ENCODE measurements around the gene SSBP4. TPM values are rescaled to one million over a fixed set of nuclear protein-coding genes. Genes with fewer than 3 reads are reported as not detected.

Gene SSBP4
- total and polyA plus RNA-seq, 2 donors (not counting 1 experiment from before 2014, with no cell fraction given), result 37.0 to 64.2 TPM

- no peak for TF ChIP-seq EZH2 (IDR thresholded peaks at IDR 0.05; ENCODE audit: borderline replicate concordance, insufficient read depth, low read depth, low read length, poor library complexity, severe bottlenecking)
- no peak for TF ChIP-seq CTCF (IDR thresholded peaks at IDR 0.05)
- peaks cover 8% of the 10 kb centered on the region for H4K20me1 ChIP-seq (ENCODE audit: control insufficient read depth, insufficient read depth, low read length, poor library complexity, severe bottlenecking)
- no peak overlapping the region for H3K27ac ChIP-seq (ENCODE audit: low read length in 2 of 2)
- no peak overlapping the region for H2AFZ ChIP-seq (ENCODE audit: insufficient read depth, low read depth, low read length, poor library complexity, severe bottlenecking)
- no peak overlapping the region for H3K27ac Mint-ChIP-seq
- intact Hi-C loops (cut with micrococcal nuclease), result loop anchor here (5.0 kb wide), 1 partner anchor 38 kb away; no protein-coding TSS in a partner anchor
- H3K79me2 ChIP-seq (ENCODE audit: control insufficient read depth, insufficient read depth, low read length), result no peaks in the 10 kb centered on the region
- H3K4me3 ChIP-seq (ENCODE audit: control extremely low read depth in 1 of 5, extremely low read depth in 1 of 5, insufficient read depth in 1 of 5, low read depth in 2 of 5, low read length in 4 of 5), result no peak overlapping the region
- no peaks in the 10 kb centered on the region for H3K36me3 ChIP-seq (replicated peaks in 1 of 2; ENCODE audit: control extremely low read depth in 1 of 2, control insufficient read depth in 1 of 2, extremely low read depth in 1 of 2, insufficient read depth in 2 of 2, low read length in 1 of 2)
- no peaks in the 10 kb centered on the region for H3K9me3 Mint-ChIP-seq (ENCODE audit: insufficient read depth)
- peaks cover 0 to 8% (median 3%) of the 10 kb centered on the region in 3 donors for H3K9me3 ChIP-seq (ENCODE audit: control extremely low read depth in 1 of 3, control insufficient read depth in 2 of 3, insufficient read depth in 1 of 3, low read length in 2 of 3)
- ChIA-PET POLR2A (no interaction called here), CTCF (interaction anchor here (10.6 kb wide), 1 partner anchor 29 kb away, joined by 196 read pairs; no protein-coding TSS in a partner anchor)
- DNase-seq (no peak), ATAC-seq (ENCODE audit: low read depth) (no peak)
- peaks cover 20% of the 10 kb centered on the region for H3K27me3 Mint-ChIP-seq
- H3K27me3 ChIP-seq (replicated peaks in 1 of 4; ENCODE audit: control extremely low read depth in 1 of 4, control insufficient read depth in 3 of 4, insufficient read depth in 4 of 4, low read length in 3 of 4), result peaks cover 0 to 55% (median 24%) of the 10 kb centered on the region in 4 experiments
- H3K4me1 ChIP-seq (ENCODE audit: control insufficient read depth in 2 of 2, insufficient read depth in 2 of 2, low read length in 2 of 2), result peaks cover 20 to 21% of the 10 kb centered on the region in 2 donors
- H3K4me2 ChIP-seq (replicated peaks; ENCODE audit: low read depth, low read length, poor library complexity, severe bottlenecking), result no peak overlapping the region
- H3K4me3 Mint-ChIP-seq, result no peak overlapping the region
- no peak overlapping the region for H3K9ac ChIP-seq (ENCODE audit: low read length)
- H3K4me1 Mint-ChIP-seq, result peaks cover 17% of the 10 kb centered on the region
- 100% methylated on average over 2 of the region's 7 CpGs for WGBS (ENCODE audit: insufficient coverage)
Measured at GRCh38 chr19:18384775-18385174, 34.4 kb upstream of the SSBP4 start.

- ATAC-seq (ENCODE audit: low read depth), result no peak
- H2AFZ ChIP-seq (ENCODE audit: insufficient read depth, low read depth, low read length, poor library complexity, severe bottlenecking), result no peak overlapping the region
- H3K4me2 ChIP-seq (replicated peaks; ENCODE audit: low read depth, low read length, poor library complexity, severe bottlenecking), result no peak overlapping the region
Measured at GRCh38 chr19:18385359-18385674, 33.9 kb upstream of the SSBP4 start.

More at GRCh38 chr19:18385359-18385674, 33.9 kb upstream of the SSBP4 start:
- Histone ChIP-seq H3K36me3 (replicated peaks in 1 of 2; ENCODE audit: control extremely low read depth in 1 of 2, control insufficient read depth in 1 of 2, extremely low read depth in 1 of 2, insufficient read depth in 2 of 2, low read length in 1 of 2) (no peaks in the 10 kb centered on the region), H3K27me3 (replicated peaks in 1 of 4; ENCODE audit: control extremely low read depth in 1 of 4, control insufficient read depth in 3 of 4, insufficient read depth in 4 of 4, low read length in 3 of 4) (peaks cover 0 to 54% (median 24%) of the 10 kb centered on the region in 4 experiments), H3K9me3 (ENCODE audit: control extremely low read depth in 1 of 3, control insufficient read depth in 2 of 3, insufficient read depth in 1 of 3, low read length in 2 of 3) (peaks cover 0 to 8% (median 5%) of the 10 kb centered on the region in 3 donors), H3K4me1 (ENCODE audit: control insufficient read depth in 2 of 2, insufficient read depth in 2 of 2, low read length in 2 of 2) (peaks cover 20 to 21% of the 10 kb centered on the region in 2 donors), H4K20me1 (ENCODE audit: control insufficient read depth, insufficient read depth, low read length, poor library complexity, severe bottlenecking) (peaks cover 8% of the 10 kb centered on the region), H3K27ac (ENCODE audit: low read length in 2 of 2) (no peak overlapping the region), H3K4me3 (ENCODE audit: control extremely low read depth in 1 of 5, extremely low read depth in 1 of 5, insufficient read depth in 1 of 5, low read depth in 2 of 5, low read length in 4 of 5) (no peak overlapping the region), H3K79me2 (ENCODE audit: control insufficient read depth, insufficient read depth, low read length) (no peaks in the 10 kb centered on the region), H3K9ac (ENCODE audit: low read length) (no peak overlapping the region)
- intact Hi-C loops (cut with micrococcal nuclease), result loop anchor here (5.0 kb wide), 1 partner anchor 37 kb away; no protein-coding TSS in a partner anchor
- Mint-ChIP-seq H3K4me3 (no peak overlapping the region), H3K27me3 (peaks cover 16% of the 10 kb centered on the region), H3K4me1 (peaks cover 17% of the 10 kb centered on the region), H3K27ac (no peak overlapping the region), H3K9me3 (ENCODE audit: insufficient read depth) (no peaks in the 10 kb centered on the region)
- no peak for TF ChIP-seq EZH2 (IDR thresholded peaks at IDR 0.05; ENCODE audit: borderline replicate concordance, insufficient read depth, low read depth, low read length, poor library complexity, severe bottlenecking)
- TF ChIP-seq CTCF (IDR thresholded peaks at IDR 0.05), result no peak
- ChIA-PET CTCF (interaction anchor here (0.8 to 10.6 kb wide), 2 partner anchors 28 to 273 kb away, joined by 3 to 196 read pairs; no protein-coding TSS in a partner anchor), POLR2A (no interaction called here)
- WGBS (ENCODE audit: insufficient coverage), result 100% methylated on average over 2 of the region's 3 CpGs
- no peak for DNase-seq
